SK-N-MC (cell line): ENCODE data around the gene CDS1.

Experiments used
- EZH2 ChIP-seq: fragments of 200-600 bp; sonication (generic); IDR thresholded peaks from one replicate; pipeline ENCODE4 v1.6.1; 2017; ENCODE audit warnings: antibody characterized with exemption
- POLR2AphosphoS5 ChIP-seq: IDR thresholded peaks from 2 replicates; pipeline ENCODE4 v1.6.1; 2012; ENCODE audit warnings: mild to moderate bottlenecking, low read depth, low read length, borderline replicate concordance

DNA sequence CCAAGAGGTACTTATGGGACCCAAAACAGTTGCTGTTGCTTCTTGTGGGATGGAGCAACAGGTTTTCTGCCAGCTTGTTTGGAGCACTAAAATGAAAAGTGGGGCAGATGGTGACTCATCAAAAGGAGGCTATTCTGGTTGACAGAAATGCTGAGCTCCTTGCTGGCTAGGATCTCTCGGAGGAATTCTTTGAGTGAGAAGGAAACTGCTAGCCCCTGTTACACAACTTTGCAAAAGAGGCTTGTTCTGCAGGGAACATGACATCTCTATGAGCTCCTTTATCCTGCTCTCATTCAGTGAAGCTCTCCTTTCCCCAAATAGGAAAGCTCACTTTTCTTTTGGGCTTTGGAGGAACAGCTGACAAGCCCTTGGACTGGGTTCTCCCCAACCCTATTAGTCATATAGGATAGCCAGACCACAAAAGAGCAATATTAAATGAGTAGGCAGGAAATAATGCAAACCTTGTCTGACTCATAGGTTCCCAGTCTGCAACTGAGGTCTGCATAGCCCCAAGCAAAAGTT lies 108.3 kb downstream of the CDS1 start:
- TF ChIP-seq POLR2AphosphoS5 (no peak), EZH2 (no peak)
